Inflammatory macrophage (primary cell): Measurements from ENCODE around the gene SFXN1.

Experiments
- DNase-seq, 2 donors: peaks; one replicate each; pipeline ENCODE4 v3.0.0-alpha.2; 2020 to 2022

The SFXN1 gene

GRCh38 chr5:175542232-175542965 lies 64.0 kb downstream of the SFXN1 start:
- DNase-seq = peak; percentile 57 to 81

- no peak for DNase-seq
Measured at GRCh38 chr5:175542966-175543235, 64.5 kb downstream of the SFXN1 start.

DNA sequence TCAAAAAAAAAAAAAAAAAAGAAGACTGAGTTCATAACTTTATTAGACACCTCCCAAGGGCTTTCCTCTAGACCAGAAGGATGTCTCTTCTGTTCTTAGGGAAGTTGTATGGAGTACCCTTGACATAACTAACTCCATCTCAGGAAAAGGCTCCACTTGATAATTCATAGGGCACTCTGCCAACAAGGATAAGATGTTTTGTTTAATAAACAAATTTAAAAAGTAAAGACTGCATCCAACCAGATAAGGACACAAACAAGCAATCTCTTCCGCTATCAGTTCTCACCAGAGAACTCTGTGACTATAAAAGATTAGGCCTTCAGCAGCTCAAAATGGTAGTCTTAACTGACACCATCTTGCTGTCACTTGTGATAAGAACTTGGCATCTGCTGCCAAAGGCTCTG lies 65.8 kb downstream of the SFXN1 start:
- no peak for DNase-seq

- no peak for DNase-seq
Measured at GRCh38 chr5:175544586-175544985, 66.2 kb downstream of the SFXN1 start.

- DNase-seq = no peak
Measured at GRCh38 chr5:175547842-175548241, 69.5 kb downstream of the SFXN1 start.

GRCh38 chr5:175548626-175549311 lies 70.4 kb downstream of the SFXN1 start:
- DNase-seq = no peak

DNA sequence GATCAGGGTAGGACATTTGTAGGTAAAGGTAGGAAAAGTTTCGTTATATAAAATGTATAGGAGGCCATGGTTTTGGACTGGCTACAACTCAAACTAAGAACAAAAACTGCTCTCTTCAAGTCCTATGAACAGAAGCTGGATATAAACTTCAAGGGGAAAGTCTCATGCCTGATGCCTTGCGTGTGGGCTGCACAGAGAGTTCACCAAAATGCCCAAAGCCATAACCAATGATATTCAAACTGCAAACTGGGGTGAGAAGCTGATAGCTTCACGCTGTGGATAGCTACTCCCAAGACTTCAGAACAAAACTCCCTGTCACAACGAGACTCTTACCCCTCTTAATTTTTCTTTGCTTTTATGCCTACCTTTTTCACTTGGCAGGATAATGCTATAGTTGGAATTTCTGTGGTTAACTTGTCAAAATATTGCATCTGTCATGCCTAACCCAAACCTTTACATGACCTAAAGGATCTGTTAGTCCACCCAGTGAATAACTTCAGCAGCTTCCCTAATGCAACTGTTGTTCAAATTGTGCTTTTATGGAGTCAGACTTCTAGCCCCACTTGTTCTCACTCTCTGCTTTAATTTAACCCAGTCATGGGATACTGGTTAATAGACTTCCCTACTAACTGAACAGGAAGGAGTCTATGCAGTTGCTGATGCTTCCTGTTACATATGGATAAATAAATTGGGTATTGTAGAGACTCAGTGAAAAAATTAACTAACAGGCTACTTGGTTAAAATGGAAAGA lies 71.9 kb downstream of the SFXN1 start:
- DNase-seq = peak; percentile 29 to 35

- peak in 1 of 2 donors; percentile 46 for DNase-seq
Measured at GRCh38 chr5:175551266-175551665, 72.9 kb downstream of the SFXN1 start.

DNA sequence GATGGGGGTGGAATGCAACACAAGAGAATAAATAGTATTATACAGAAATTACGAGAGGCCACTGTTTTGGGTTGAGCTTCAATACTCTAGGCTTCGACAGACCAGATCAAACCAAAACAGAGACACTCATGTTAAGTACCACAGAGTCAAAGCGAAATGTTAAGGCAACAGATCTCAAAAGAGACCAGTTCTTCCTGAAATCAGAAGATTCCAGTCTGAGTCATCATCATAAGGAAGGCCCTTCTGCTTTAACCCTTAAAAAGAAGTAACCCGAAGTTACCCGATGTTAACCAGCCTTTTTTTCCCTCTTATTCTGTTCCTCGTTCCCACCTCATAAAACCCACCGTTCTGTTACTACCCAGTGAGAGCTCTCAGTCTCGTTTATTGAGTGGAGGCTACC lies 75.9 kb downstream of the SFXN1 start:
- DNase-seq = peak; percentile 57 to 61

DNA sequence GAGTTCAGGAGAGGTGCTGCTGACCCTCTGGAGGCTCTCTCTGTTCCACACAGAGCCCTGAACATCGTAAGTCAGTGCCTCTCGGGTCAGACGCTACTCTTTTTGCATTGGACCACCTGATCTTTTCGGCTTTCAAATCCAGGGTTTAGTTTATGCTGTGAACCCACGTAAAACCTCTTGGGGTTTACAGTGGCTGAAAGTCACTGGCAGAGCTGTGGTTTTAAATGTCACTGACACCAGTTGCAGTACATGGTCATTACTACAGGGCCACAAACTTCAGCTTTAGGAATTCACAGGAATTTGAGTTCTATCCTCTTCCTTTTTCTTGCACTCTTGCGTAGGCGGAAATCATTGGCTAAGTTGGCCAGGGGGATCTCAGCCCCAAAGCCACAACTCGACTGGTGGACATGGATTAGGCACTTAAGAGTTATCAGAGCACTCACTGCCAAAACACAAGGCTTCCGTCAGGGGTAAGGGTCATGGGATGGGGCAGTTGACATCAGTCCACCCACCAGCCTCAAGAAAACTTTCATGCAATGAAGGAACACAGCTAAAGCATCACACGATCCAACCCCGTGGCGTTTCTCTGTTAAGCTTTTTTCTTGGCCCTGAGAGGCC lies 76.9 kb downstream of the SFXN1 start:
- DNase-seq = peak; percentile 57 to 77

DNA sequence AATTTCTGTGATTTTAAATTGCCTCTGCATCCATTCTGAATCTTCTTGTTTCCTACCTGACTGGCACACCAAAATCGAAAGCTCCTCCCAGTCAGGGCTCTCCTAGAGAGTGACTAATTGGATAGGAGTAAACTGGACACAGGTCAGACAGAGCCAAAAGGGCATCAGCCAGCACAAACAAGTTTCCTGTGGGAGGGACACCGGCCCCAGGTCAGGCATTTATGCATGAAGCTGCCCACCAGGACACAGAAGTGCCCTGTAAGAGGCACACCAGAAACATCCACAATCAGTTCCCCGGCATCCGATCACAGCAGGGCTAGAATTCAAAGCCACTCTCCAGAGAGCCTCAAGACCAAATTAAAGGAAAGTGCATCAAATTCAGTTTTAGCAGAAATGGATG lies 78.4 kb downstream of the SFXN1 start:
- no peak for DNase-seq

GRCh38 chr5:175557778-175558177 lies 79.4 kb downstream of the SFXN1 start:
- DNase-seq = no peak

GRCh38 chr5:175558801-175559480 lies 80.6 kb downstream of the SFXN1 start:
- no peak for DNase-seq

- DNase-seq = no peak
Measured at GRCh38 chr5:175560011-175560410, 81.7 kb downstream of the SFXN1 start.

GRCh38 chr5:175561085-175561484 lies 82.7 kb downstream of the SFXN1 start:
- no peak for DNase-seq

DNA sequence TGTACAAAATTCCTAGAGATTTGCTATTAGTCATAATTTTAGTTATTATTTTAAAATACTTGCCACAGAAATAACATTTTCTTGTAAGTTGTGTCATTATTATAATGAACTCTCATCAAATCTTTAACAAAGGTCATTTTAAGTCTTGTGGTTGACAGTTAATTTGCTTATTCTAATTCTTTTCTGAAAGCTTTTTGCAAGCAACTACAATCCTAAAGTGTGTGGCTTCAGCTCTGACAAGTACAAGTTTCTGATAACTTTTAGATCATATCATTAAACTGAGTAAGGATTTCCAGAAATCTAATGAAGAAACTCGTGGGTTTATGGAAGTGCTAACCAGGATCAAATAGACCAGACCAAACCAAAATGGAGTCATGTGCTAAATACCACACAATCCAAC lies 86.4 kb downstream of the SFXN1 start:
- no peak for DNase-seq

GRCh38 chr5:175566697-175567096 lies 88.3 kb downstream of the SFXN1 start:
- no peak for DNase-seq

DNA sequence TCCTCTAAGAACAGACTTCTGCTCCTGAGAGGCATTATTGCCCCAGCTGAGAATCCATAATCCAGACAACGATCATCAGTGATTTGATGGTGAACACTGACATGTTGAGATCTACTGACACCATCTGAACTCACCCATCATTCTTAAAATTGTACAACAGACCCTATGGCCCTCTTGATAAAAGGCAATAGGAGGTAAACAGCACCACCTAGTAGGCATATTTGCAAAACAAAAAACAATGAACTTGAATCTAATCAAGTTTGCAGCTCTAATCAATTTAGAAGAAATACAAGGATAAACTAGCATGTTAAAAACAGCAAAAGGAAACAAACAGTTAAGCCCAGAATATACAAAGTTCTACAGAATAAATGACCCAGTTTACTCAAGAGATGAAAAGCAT lies 89.6 kb downstream of the SFXN1 start:
- DNase-seq = no peak

GRCh38 chr5:175569701-175570100 lies 91.3 kb downstream of the SFXN1 start:
- DNase-seq = no peak

GRCh38 chr5:175572886-175573285 lies 94.5 kb downstream of the SFXN1 start:
- no peak for DNase-seq

DNA sequence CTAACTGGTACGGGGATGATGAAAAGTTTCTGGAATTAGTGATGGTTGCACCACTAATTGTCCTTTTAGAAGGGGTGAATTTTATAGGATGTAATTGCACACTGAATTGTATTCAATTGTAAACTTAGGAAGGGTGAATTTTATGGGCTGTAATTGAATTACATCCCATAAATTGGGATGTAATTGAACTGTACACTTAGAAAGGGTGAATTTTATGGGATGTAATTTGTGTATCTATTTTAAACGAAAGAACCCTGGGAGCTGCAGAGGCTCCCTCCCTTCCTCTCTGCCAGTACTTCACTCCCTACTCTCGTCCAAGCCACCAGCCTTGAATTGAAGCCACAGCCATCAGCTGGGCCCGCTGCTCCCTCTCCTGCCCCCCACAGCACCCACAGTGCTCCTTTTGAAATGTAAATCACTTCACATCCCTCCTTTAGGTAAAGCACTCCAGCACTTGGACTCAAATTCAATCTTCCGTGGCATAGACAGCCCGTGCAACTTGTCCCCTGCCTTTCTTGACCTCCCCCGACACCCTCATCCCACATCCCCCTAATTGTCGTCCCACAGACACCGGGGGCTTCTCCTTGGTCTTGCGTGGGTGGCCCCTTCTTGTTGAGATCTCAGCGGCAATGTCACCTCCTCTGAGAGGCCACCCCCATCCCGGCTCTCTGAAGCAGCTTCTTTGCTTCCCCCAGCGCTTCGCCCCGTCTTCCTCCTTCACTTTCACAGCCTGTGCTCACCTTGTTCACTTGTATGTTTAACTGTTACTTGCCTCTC lies 95.3 kb downstream of the SFXN1 start:
- DNase-seq = no peak

DNA sequence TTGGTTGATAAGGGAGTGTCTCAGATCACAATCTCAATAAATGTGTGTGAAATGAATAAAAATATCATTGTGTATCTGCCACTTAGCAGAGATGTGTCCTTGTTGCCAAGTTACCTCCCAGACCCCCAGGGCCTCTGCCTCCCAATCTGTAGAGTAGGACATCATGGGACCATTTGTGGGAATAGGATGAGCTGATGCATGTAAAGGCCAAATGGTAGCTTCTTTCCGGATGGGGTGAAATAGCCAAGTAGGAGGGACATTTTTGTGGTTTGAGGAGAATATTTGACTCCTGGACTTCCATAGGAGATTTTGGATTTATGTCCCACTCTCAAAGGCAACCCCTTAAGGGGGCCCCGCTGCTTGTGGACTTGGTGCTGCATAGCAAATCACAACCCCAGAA lies 96.9 kb downstream of the SFXN1 start:
- DNase-seq = no peak
